ENCODE measurements around the gene DENND2D. TPM values are rescaled to one million over a fixed set of nuclear protein-coding genes. Genes with fewer than 3 reads are reported as not detected.
A peak's percentile ranks its signal among the peaks of the same experiment; 100 is the strongest.

The DENND2D gene
- total and polyA plus RNA-seq, 11 donors: 0.96 to 23.9 (median 1.3) TPM

DNA sequence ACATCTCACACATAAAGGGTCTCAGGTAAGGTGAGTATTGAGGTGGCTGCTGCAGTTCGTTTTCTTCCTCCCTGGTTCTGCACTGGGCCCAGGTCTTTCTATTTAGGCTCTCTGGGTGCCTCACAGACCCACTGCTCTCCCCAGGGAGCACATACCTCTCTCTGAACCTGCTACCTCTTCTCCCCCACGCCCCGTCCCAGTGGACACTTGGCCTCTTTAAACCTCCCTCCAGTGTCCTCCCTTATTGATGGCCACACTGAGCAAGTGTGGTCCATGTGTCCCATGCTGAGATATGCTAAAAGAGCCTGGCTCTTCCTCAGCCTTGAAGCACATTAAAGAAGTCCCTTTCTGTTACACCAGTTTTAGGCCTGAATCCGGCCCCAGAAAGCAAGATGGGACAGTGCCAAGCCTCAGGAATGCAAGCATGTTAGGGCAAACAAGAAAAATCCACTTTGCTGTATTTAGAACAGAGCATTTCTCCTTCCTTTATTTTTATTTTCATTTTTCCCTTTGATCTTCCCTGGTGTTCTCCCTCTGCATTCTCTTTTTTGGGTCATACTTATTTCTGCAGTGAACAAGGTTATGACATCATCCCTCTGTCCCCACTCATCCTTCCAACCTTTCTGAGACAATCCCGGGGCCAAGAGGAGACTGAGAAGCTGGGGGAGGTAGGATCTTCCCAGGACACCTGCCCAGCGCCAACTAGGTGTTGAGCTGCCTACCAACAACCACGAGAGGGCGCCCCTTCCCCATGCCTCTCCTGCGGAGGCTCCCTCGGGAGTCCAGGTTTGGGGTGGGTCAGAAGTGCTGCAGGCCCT is 22.1 kb upstream of the DENND2D start:
- WGBS, 4 donors: 30 to 34% (median 31%) methylated on average over 10 of the region's 10 CpGs
- DNase-seq (peak; percentile 68 to 87 (median 76)), ATAC-seq (peak; percentile 65 to 89 (median 82))
- no peak for TF ChIP-seq POLR2A (IDR thresholded peaks at IDR 0.05)
- TF ChIP-seq CTCF (IDR thresholded peaks at IDR 0.05): peak; percentile 77 to 96 (median 86)
- no peaks in the 10 kb centered on the region for H3K27me3 ChIP-seq
- H3K4me1 ChIP-seq: peaks cover 0 to 74% (median 1%) of the 10 kb centered on the region in 12 donors
- H3K36me3 ChIP-seq: no peaks in the 10 kb centered on the region
- no peak overlapping the region for H3K4me3 ChIP-seq
- H3K27ac ChIP-seq: peak overlapping the region in 1 of 12 donors; percentile 75
- no peaks in the 10 kb centered on the region for H3K9me3 ChIP-seq
- intact Hi-C loops (cut with DNase I): loop anchor here (1.0 to 10.0 kb wide), 14 partner anchors 110 to 552 kb away; no protein-coding TSS in a partner anchor

DNA sequence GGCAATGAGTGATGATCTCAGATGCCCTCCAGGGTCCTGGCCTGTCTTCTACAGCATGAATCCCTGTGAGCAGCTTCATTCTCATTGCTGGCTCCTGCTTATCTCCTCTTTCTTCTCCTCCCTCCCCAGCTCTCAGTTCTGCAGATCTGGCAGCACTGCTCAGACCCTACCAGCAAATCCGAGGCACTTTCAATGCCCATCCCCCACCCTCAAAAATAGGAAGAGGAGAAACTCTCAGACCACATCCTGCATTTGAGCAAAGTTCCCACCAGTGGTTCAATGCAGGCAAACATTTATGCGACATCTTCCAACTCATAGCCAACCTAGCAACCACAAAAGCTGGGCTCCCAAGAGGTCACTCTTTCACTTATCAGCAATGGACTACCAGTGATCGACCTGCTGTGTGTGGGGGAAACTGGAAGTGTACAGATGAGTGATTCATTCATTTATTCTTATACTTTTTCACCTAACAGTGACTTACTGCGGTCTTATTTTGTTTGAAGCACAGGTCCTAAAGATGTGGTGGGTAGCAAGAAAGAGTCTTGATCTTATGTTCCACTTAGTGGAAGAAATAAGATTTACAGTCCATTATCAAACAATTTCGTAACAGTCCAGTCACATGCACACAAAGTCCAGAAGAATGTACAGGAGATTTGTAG is 21.3 kb upstream of the DENND2D start:
- intact Hi-C loops (cut with DNase I): loop anchor here (2.0 to 10.0 kb wide), 11 partner anchors 111 to 553 kb away; no protein-coding TSS in a partner anchor
- H3K4me1 ChIP-seq: peaks cover 0 to 74% (median 0%) of the 10 kb centered on the region in 12 donors
- ATAC-seq (peak in 3 of 4 donors; percentile 29 to 55 (median 32)), DNase-seq (no peak)
- H3K36me3 ChIP-seq: no peaks in the 10 kb centered on the region
- H3K9me3 ChIP-seq: no peaks in the 10 kb centered on the region
- no peak overlapping the region for H3K4me3 ChIP-seq
- TF ChIP-seq CTCF (IDR thresholded peaks at IDR 0.05): no peak
- TF ChIP-seq POLR2A (IDR thresholded peaks at IDR 0.05): no peak
- H3K27me3 ChIP-seq: no peaks in the 10 kb centered on the region
- WGBS, 4 donors: 56 to 62% (median 59%) methylated on average over 5 of the region's 5 CpGs
- H3K27ac ChIP-seq: peak overlapping the region in 1 of 12 donors; percentile 75

- no peaks in the 10 kb centered on the region for H3K36me3 ChIP-seq
- intact Hi-C loops (cut with DNase I): loop anchor here in 9 of 10 donors (5.0 to 10.0 kb wide), 8 partner anchors 111 to 554 kb away; no protein-coding TSS in a partner anchor
- H3K9me3 ChIP-seq: no peaks in the 10 kb centered on the region
- TF ChIP-seq CTCF (IDR thresholded peaks at IDR 0.05): no peak
- TF ChIP-seq POLR2A (IDR thresholded peaks at IDR 0.05): no peak
- 29 to 66% (median 55%) methylated on average over 2 of the region's 2 CpGs for WGBS, 4 donors
- peaks cover 0 to 74% (median 0%) of the 10 kb centered on the region in 12 donors for H3K4me1 ChIP-seq
- H3K4me3 ChIP-seq: no peak overlapping the region
- H3K27me3 ChIP-seq: no peaks in the 10 kb centered on the region
- DNase-seq (no peak), ATAC-seq (no peak)
- H3K27ac ChIP-seq: peak overlapping the region in 1 of 12 donors; percentile 75
Measured at GRCh38 chr1:111221276-111221632, 20.8 kb upstream of the DENND2D start.
